Lower leg skin (tissue), 4 donors: Measurements from ENCODE around the gene CBX3. TPM values are rescaled to one million over a fixed set of nuclear protein-coding genes. Genes with fewer than 3 reads are reported as not detected.
A peak's percentile ranks its signal among the peaks of the same experiment; 100 is the strongest.
"Not testable (repeated sequence)": the region's sequence is repeated elsewhere in the genome, so short reads cannot be mapped to it uniquely, and the experiment has no call there.

ENCODE experiments used
- DNase-seq, 2 donors: peaks; one replicate each; pipeline ENCODE4 v3.0.0-alpha.2; 2019; ENCODE audit warnings: low spot score in 2 of 2
- H3K4me3 ChIP-seq: fragments of 200-600 bp; sonication (generic); 2 replicates; pipeline ENCODE4 v1.5.1; 2017; ENCODE audit warnings: mild to moderate bottlenecking, low read depth; ENCODE audit not compliant: poor library complexity, severe bottlenecking
- POLR2A ChIP-seq, 2 donors: fragments of 450-650 bp; IDR thresholded peaks; one replicate each; pipeline ENCODE4 v1.6.1; 2016 to 2017; ENCODE audit warnings: antibody characterized with exemption in 2 of 2, mild to moderate bottlenecking in 1 of 2, moderate library complexity in 1 of 2
- WGBS, 2 donors: methylation state at CpG; one replicate each; pipeline ENCODE4 v1.1.5; 2018; 5-methylcytosine and 5-hydroxymethylcytosine counted together
- intact Hi-C: fragments of 100-400 bp; cut with DNase I; formaldehyde crosslinking; loops from one replicate; pipeline ENCODE4 v1.15.0; 2023; ENCODE audit warnings: low total_unique reads
- total RNA-seq, 4 donors: library from RNA; depleted of rRNA; stranded (reverse); fragments of >200 nt; gene quantifications; one replicate each; pipeline ENCODE4 v1.1.0, GENCODE V29; 2016
- TF ChIP-seq, protein P1 (sequence below), 3 donors: fragments of 450-650 bp; IDR thresholded peaks; one replicate each; pipeline ENCODE4 v1.5.1; 2016; ENCODE audit warnings: antibody characterized with exemption in 3 of 3, mild to moderate bottlenecking in 3 of 3, moderate library complexity in 2 of 3

Gene CBX3
- total RNA-seq, 4 donors from 2014 or later, result 43.1 to 60.5 (median 51.9) TPM

DNA sequence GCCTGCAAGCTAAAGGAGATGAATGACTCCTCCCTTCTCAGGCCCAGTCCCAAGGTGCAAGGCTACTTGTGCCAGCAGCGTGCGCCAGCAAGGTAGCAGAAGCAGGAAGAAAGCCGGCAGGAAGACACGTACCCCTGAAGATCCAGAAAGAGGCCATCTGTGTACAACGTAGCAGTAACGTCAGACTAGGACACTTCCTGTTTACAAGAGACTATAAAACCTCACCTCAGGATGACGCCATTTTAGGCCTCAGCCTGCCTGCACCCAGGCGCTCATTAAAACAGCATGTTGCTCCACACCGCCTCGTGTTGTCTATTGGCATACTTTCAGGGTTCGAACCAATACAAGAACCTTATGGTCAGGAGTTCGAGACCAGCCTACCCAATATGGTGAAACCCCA is 48.7 kb downstream of the CBX3 start:
- peak in 1 of 2 donors; percentile 26 for DNase-seq
- 83 to 84% methylated on average over 12 of the region's 12 CpGs for WGBS, 2 donors
- TF ChIP-seq, protein P1, sequence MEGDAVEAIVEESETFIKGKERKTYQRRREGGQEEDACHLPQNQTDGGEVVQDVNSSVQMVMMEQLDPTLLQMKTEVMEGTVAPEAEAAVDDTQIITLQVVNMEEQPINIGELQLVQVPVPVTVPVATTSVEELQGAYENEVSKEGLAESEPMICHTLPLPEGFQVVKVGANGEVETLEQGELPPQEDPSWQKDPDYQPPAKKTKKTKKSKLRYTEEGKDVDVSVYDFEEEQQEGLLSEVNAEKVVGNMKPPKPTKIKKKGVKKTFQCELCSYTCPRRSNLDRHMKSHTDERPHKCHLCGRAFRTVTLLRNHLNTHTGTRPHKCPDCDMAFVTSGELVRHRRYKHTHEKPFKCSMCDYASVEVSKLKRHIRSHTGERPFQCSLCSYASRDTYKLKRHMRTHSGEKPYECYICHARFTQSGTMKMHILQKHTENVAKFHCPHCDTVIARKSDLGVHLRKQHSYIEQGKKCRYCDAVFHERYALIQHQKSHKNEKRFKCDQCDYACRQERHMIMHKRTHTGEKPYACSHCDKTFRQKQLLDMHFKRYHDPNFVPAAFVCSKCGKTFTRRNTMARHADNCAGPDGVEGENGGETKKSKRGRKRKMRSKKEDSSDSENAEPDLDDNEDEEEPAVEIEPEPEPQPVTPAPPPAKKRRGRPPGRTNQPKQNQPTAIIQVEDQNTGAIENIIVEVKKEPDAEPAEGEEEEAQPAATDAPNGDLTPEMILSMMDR (IDR thresholded peaks at IDR 0.05), result no peak
- no peak for TF ChIP-seq POLR2A (IDR thresholded peaks at IDR 0.05)
- intact Hi-C loops, result no loop called here
- H3K4me3 ChIP-seq, result no peak overlapping the region

DNA sequence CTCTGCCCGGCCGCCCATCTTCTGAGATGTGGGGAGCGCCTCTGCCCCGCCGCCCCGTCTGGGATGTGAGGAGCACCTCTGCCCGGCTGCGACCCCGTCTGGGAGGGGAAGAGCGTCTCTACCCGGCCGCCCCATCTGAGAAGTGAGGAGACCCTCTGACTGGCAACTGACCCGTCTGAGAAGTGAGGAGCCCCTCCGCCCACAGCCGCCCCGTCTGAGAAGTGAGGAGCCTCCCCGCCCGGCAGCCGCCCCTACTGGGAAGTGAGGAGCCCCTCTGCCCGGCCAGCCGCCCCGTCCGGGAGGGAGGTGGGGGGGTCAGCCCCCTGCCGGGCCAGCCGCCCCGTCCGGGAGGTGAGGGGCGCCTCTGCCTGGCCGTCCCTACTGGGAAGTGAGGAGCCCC is 60.3 kb downstream of the CBX3 start:
- intact Hi-C loops, DNase-seq, H3K4me3 ChIP-seq: not testable (repeated sequence)
- 95 to 100% methylated on average over 6 to 14 of the region's 29 CpGs for WGBS, 2 donors

Other genes starting within 250 kb of the CBX3 start
- gene NFE2L3, start 49.5 kb upstream of the CBX3 start, total RNA-seq, result 10 to 100 TPM; 37.9 to 59.1 (median 45.0) TPM
- 100 to 1,000 TPM in 2 of 4 donors, 10 to 100 TPM in 2; 78.1 to 133 (median 99.4) TPM for gene HNRNPA2B1, start 999 bp upstream of the CBX3 start, total RNA-seq
- gene SNX10, start 90.1 kb downstream of the CBX3 start, total RNA-seq, result 1 to 10 TPM; 2.0 to 10.0 (median 3.8) TPM